GM12891 (cell line): ENCODE measurements around the gene GNB5.

Experiments used
- POLR2A ChIP-seq: IDR thresholded peaks from 2 replicates; pipeline ENCODE4 v1.6.1; 2011; ENCODE audit warnings: low read depth, low read length, control low read depth
- POLR2AphosphoS5 ChIP-seq: IDR thresholded peaks from 2 replicates; pipeline ENCODE4 v1.6.1; 2011; ENCODE audit warnings: low read depth, low read length, control low read depth
- TAF1 ChIP-seq: IDR thresholded peaks from 2 replicates; pipeline ENCODE4 v1.6.1; 2011; ENCODE audit warnings: low read depth, low read length, control low read depth

DNA sequence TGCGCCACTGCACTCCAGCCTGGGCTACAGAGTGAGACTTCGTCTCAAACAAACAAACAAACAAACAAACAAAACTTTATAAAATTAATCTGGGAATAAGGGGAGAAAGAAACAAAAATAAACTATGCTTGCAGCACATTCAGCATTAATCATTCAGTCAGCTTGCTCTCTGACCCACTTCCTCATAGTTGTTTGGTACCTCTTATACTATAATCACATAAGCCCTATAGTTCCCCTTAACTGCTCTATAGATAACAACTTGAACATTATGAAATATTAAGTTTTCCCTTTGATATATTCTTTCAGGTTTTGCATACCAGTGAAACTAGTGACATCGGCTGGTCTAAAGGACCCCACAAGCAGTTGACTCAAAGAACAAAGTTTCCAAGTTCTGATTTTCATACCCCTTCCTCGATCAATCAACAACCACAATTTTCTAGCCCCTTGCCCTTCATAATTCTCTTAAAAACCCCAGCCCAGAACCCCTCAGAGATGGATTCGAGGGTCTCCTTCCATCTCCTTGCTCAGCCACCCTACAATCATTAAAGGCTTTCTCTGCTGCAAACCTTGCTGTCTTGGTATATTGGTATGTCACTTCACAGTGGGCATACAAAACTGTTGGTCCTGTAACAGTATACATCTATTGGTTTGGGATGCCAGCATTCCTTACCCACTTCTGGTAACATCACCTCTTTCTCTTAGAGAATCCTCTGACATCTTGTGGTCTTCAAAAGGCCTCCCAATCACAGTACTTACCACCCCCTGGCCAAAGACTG lies 105.0 kb downstream of the GNB5 start:
- TF ChIP-seq POLR2AphosphoS5 (no peak), POLR2A (no peak), TAF1 (no peak)
